ENCODE data around the gene IPCEF1. TPM values are rescaled to one million over a fixed set of nuclear protein-coding genes. Genes with fewer than 3 reads are reported as not detected.

The IPCEF1 gene
- total and polyA plus RNA-seq, 4 experiments from 2014 or later: 67.7 to 97.7 (median 82.2) TPM

GRCh38 chr6:154159126-154159525 lies 197.5 kb downstream of the IPCEF1 start:
- H3K27ac ChIP-seq (ENCODE audit: low read depth, low read length): no peak overlapping the region
- H3K36me3 Mint-ChIP-seq: peaks cover 13 to 32% of the 10 kb centered on the region in 2 donors
- H3K27me3 Mint-ChIP-seq: no peaks in the 10 kb centered on the region
- no peaks in the 10 kb centered on the region for H3K9me3 Mint-ChIP-seq
- H3K4me1 Mint-ChIP-seq: peaks cover 35 to 63% (median 47%) of the 10 kb centered on the region in 4 donors
- H3K27ac Mint-ChIP-seq: peak overlapping the region in 6 of 7 donors; percentile 8 to 94 (median 38)
- no peaks in the 10 kb centered on the region for H3K9me3 ChIP-seq (ENCODE audit: control insufficient read depth in 1 of 2, low read length in 2 of 2)
- no peak overlapping the region for H3K4me3 Mint-ChIP-seq
- intact Hi-C loops (cut with micrococcal nuclease): loop anchor here (5.0 kb wide), 1 partner anchor 58 kb away; no protein-coding TSS in a partner anchor
- H3K36me3 ChIP-seq (ENCODE audit: insufficient read depth, low read length): peaks cover 13% of the 10 kb centered on the region
- ChIA-PET POLR2A (ENCODE audit: partially characterized antibody) (interaction anchor here (0.7 to 5.5 kb wide), 3 partner anchors 82 to 1156 kb away, joined by 4 to 31 read pairs (median 5); partner anchors contain the start of gene TFB1M), CTCF (ENCODE audit: partially characterized antibody) (interaction anchor here (1.3 to 11.2 kb wide), 5 partner anchors 8 to 212 kb away, joined by 3 to 323 read pairs (median 6); no protein-coding TSS in a partner anchor)
- H3K4me1 ChIP-seq (ENCODE audit: insufficient read depth, low read length): peaks cover 50% of the 10 kb centered on the region
- no peaks in the 10 kb centered on the region for H3K27me3 ChIP-seq (ENCODE audit: insufficient read depth, low read length)
- H3K4me3 ChIP-seq (ENCODE audit: low read length in 2 of 2): no peak overlapping the region
- DNase-seq: no peak

DNA sequence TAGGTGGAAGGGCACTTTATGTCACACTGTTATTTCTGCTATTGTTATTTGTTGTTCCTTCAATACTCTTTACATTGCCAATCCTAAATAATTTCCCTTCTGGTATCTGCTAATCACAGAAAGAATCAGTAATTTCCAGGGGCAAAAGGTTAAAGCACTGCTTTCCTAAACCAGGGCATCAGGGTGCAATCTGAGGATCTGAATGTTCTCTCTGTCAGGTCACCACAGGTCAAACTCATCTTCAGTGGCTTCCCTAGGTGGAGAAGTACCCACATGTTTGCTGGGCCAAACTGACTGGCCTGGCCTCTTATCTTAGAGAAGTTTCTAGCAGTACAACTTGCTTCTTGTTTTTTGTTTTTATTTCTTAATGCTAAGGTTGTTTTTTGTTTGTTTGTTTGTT lies 198.9 kb downstream of the IPCEF1 start:
- H3K4me3 Mint-ChIP-seq: peak overlapping the region; percentile 67 to 92 (median 84)
- POLR2A ChIA-PET (ENCODE audit: partially characterized antibody): interaction anchor here (0.8 to 5.5 kb wide), 11 partner anchors 8 to 120 kb away, joined by 3 to 31 read pairs (median 5); no protein-coding TSS in a partner anchor
- intact Hi-C loops (cut with micrococcal nuclease): loop anchor here (5.0 kb wide), 1 partner anchor 60 kb away; no protein-coding TSS in a partner anchor

GRCh38 chr6:154157082-154157481 lies 199.5 kb downstream of the IPCEF1 start:
- Histone ChIP-seq H3K9me3 (ENCODE audit: control insufficient read depth in 1 of 2, low read length in 2 of 2) (no peaks in the 10 kb centered on the region), H3K4me3 (ENCODE audit: low read length in 2 of 2) (peak overlapping the region; percentile 32 to 46), H3K4me1 (ENCODE audit: insufficient read depth, low read length) (peaks cover 45% of the 10 kb centered on the region), H3K27me3 (ENCODE audit: insufficient read depth, low read length) (no peaks in the 10 kb centered on the region), H3K27ac (ENCODE audit: low read depth, low read length) (peak overlapping the region; percentile 72), H3K36me3 (ENCODE audit: insufficient read depth, low read length) (peaks cover 13% of the 10 kb centered on the region)
- H3K27ac Mint-ChIP-seq: peak overlapping the region; percentile 84 to 94 (median 93)
- H3K4me1 Mint-ChIP-seq: peaks cover 38 to 66% (median 49%) of the 10 kb centered on the region in 4 donors
- no peaks in the 10 kb centered on the region for H3K9me3 Mint-ChIP-seq
- peak overlapping the region; percentile 67 to 92 (median 84) for H3K4me3 Mint-ChIP-seq
- peaks cover 13 to 32% of the 10 kb centered on the region in 2 donors for H3K36me3 Mint-ChIP-seq
- no peaks in the 10 kb centered on the region for H3K27me3 Mint-ChIP-seq
- intact Hi-C loops (cut with micrococcal nuclease): loop anchor here (5.0 kb wide), 1 partner anchor 60 kb away; no protein-coding TSS in a partner anchor
- ChIA-PET POLR2A (ENCODE audit: partially characterized antibody) (interaction anchor here (0.7 to 5.5 kb wide), 13 partner anchors 8 to 120 kb away, joined by 3 to 31 read pairs (median 4); no protein-coding TSS in a partner anchor), CTCF (ENCODE audit: partially characterized antibody) (interaction anchor here (0.9 to 11.2 kb wide), 13 partner anchors 8 to 649 kb away, joined by 3 to 323 read pairs (median 4); no protein-coding TSS in a partner anchor)
- peak; percentile 16 to 51 (median 30) for DNase-seq

More for the DNA sequence above, 198.9 kb downstream of the IPCEF1 start:
- H3K27me3 Mint-ChIP-seq: no peaks in the 10 kb centered on the region
- Histone ChIP-seq H3K9me3 (ENCODE audit: control insufficient read depth in 1 of 2, low read length in 2 of 2) (no peaks in the 10 kb centered on the region), H3K4me1 (ENCODE audit: insufficient read depth, low read length) (peaks cover 45% of the 10 kb centered on the region), H3K27me3 (ENCODE audit: insufficient read depth, low read length) (no peaks in the 10 kb centered on the region), H3K27ac (ENCODE audit: low read depth, low read length) (peak overlapping the region; percentile 72), H3K36me3 (ENCODE audit: insufficient read depth, low read length) (peaks cover 13% of the 10 kb centered on the region), H3K4me3 (ENCODE audit: low read length in 2 of 2) (no peak overlapping the region)
- CTCF ChIA-PET (ENCODE audit: partially characterized antibody): interaction anchor here (1.0 to 11.2 kb wide), 12 partner anchors 7 to 648 kb away, joined by 3 to 323 read pairs (median 4); no protein-coding TSS in a partner anchor
- peak overlapping the region; percentile 84 to 94 (median 93) for H3K27ac Mint-ChIP-seq
- no peaks in the 10 kb centered on the region for H3K9me3 Mint-ChIP-seq
- peaks cover 13 to 32% of the 10 kb centered on the region in 2 donors for H3K36me3 Mint-ChIP-seq
- no peak for DNase-seq
- peaks cover 37 to 66% (median 49%) of the 10 kb centered on the region in 4 donors for H3K4me1 Mint-ChIP-seq

DNA sequence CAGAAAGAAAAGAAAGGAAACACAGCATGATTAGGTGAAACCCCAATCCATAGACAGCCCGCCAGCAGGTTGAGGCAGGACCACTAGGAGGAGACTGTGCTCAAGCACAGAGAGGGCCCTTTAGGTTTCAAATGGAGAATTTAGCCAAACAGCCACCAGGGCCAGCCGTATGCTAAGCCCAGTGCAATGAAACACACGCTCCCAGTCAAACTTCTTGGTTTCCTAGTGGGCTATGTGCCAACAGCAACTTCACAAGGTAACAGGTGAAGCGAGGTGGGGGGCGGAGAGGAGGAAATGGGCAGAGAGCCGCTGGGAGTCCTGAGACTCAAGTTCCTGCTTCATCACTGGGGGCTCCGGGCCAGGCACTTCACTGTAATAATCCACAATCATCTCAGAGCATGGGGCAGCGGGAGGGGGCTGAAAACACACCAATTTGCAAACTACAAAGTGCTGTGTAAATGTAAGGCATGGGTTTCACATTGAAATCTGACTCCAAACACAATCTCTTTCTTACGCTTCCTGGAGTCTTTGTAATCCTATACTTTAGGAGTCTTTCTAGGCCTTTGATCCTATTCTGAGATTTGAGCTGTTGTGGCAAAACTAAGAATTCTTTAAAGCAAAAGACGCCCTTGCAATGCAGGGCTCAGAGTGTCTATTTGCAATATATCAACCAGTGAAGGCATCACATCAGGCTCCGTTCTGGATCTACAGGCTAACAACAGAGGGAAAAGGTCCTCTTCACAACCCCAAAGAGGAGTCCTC lies 200.3 kb downstream of the IPCEF1 start:
- intact Hi-C loops (cut with micrococcal nuclease): loop anchor here (1.0 to 5.0 kb wide), 2 partner anchors 61 to 91 kb away; no protein-coding TSS in a partner anchor
- Histone ChIP-seq H3K9me3 (ENCODE audit: control insufficient read depth in 1 of 2, low read length in 2 of 2) (no peaks in the 10 kb centered on the region), H3K27me3 (ENCODE audit: insufficient read depth, low read length) (no peaks in the 10 kb centered on the region), H3K36me3 (ENCODE audit: insufficient read depth, low read length) (peaks cover 13% of the 10 kb centered on the region), H3K4me1 (ENCODE audit: insufficient read depth, low read length) (peaks cover 45% of the 10 kb centered on the region), H3K27ac (ENCODE audit: low read depth, low read length) (peak overlapping the region; percentile 72), H3K4me3 (ENCODE audit: low read length in 2 of 2) (peak overlapping the region; percentile 32 to 46)
- ChIA-PET CTCF (ENCODE audit: partially characterized antibody) (interaction anchor here (0.9 to 11.2 kb wide), 10 partner anchors 9 to 129 kb away, joined by 3 to 323 read pairs (median 6); no protein-coding TSS in a partner anchor), POLR2A (ENCODE audit: partially characterized antibody) (interaction anchor here (0.7 to 5.5 kb wide), 10 partner anchors 9 to 121 kb away, joined by 3 to 31 read pairs (median 4); no protein-coding TSS in a partner anchor)
- peaks cover 38 to 66% (median 49%) of the 10 kb centered on the region in 4 donors for H3K4me1 Mint-ChIP-seq
- DNase-seq: peak; percentile 48 to 76 (median 56)
- H3K27ac Mint-ChIP-seq: peak overlapping the region; percentile 84 to 94 (median 93)
- no peaks in the 10 kb centered on the region for H3K27me3 Mint-ChIP-seq
- peaks cover 13 to 32% of the 10 kb centered on the region in 2 donors for H3K36me3 Mint-ChIP-seq
- H3K9me3 Mint-ChIP-seq: no peaks in the 10 kb centered on the region
- peak overlapping the region; percentile 67 to 92 (median 84) for H3K4me3 Mint-ChIP-seq

DNA sequence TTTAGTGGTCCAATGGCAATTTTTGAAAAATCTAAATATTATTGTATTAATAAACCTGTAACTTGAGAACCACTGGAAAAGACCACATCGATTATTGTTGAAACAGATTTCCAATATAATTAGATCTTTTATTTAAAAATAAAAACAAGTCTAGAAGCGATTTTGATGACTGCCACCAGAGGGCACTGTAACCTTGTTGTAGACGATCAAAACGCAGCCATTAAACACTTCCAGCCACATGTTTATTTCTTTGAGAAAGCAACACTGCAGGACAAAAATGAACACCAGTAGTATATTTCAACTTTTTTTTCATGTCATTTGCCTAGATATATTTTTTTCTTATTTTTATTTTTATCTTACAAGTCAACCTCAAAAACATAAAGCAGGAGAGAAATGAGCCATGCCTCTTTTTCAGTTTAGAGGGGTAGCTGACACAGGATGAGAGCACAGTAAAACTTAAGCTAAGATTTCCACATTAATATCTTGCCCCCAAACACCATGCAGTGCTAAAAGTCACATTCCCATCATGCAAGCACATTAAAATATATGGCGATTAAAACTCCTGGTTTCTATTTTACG lies 202.1 kb downstream of the IPCEF1 start:
- H3K27ac Mint-ChIP-seq: peak overlapping the region in 6 of 7 donors; percentile 54 to 94 (median 70)
- H3K27me3 Mint-ChIP-seq: no peaks in the 10 kb centered on the region
- CTCF ChIA-PET (ENCODE audit: partially characterized antibody): interaction anchor here (0.7 to 11.2 kb wide), 20 partner anchors 10 to 521 kb away, joined by 3 to 323 read pairs (median 4); no protein-coding TSS in a partner anchor
- H3K36me3 Mint-ChIP-seq: peaks cover 0 to 17% of the 10 kb centered on the region in 2 donors
- peaks cover 34 to 54% (median 42%) of the 10 kb centered on the region in 4 donors for H3K4me1 Mint-ChIP-seq
- no peaks in the 10 kb centered on the region for H3K9me3 Mint-ChIP-seq
- Histone ChIP-seq H3K9me3 (ENCODE audit: control insufficient read depth in 1 of 2, low read length in 2 of 2) (no peaks in the 10 kb centered on the region), H3K4me1 (ENCODE audit: insufficient read depth, low read length) (peaks cover 45% of the 10 kb centered on the region), H3K36me3 (ENCODE audit: insufficient read depth, low read length) (peaks cover 6% of the 10 kb centered on the region), H3K27ac (ENCODE audit: low read depth, low read length) (no peak overlapping the region), H3K27me3 (ENCODE audit: insufficient read depth, low read length) (no peaks in the 10 kb centered on the region), H3K4me3 (ENCODE audit: low read length in 2 of 2) (no peak overlapping the region)
- peak overlapping the region in 2 of 8 donors; percentile 3 to 26 for H3K4me3 Mint-ChIP-seq
- POLR2A ChIA-PET (ENCODE audit: partially characterized antibody): interaction anchor here (1.0 to 1.6 kb wide), 3 partner anchors 95 to 123 kb away, joined by 3 to 8 read pairs (median 6); no protein-coding TSS in a partner anchor
- peak; percentile 57 to 68 (median 65) for DNase-seq
- intact Hi-C loops (cut with micrococcal nuclease): loop anchor here (1.0 kb wide), 4 partner anchors 123 to 651 kb away; no protein-coding TSS in a partner anchor

- Mint-ChIP-seq H3K27me3 (peaks cover 12 to 21% of the 10 kb centered on the region in 2 donors), H3K9me3 (no peaks in the 10 kb centered on the region), H3K27ac (no peak overlapping the region), H3K4me3 (no peak overlapping the region), H3K36me3 (no peaks in the 10 kb centered on the region), H3K4me1 (no peaks in the 10 kb centered on the region)
- Histone ChIP-seq H3K4me3 (ENCODE audit: low read length in 2 of 2) (no peak overlapping the region), H3K4me1 (ENCODE audit: insufficient read depth, low read length) (no peaks in the 10 kb centered on the region), H3K27ac (ENCODE audit: low read depth, low read length) (no peak overlapping the region), H3K36me3 (ENCODE audit: insufficient read depth, low read length) (no peaks in the 10 kb centered on the region), H3K9me3 (ENCODE audit: control insufficient read depth in 1 of 2, low read length in 2 of 2) (no peaks in the 10 kb centered on the region), H3K27me3 (ENCODE audit: insufficient read depth, low read length) (no peaks in the 10 kb centered on the region)
- no peak for DNase-seq
- intact Hi-C loops (cut with micrococcal nuclease): no loop called here
- ChIA-PET POLR2A (ENCODE audit: partially characterized antibody) (no interaction called here), CTCF (ENCODE audit: partially characterized antibody) (no interaction called here)
These were observed 212.8 kb downstream of the IPCEF1 start for GRCh38 chr6:154143753-154144152.
